GM18505 (cell line): ENCODE measurements around the gene TSHR.

Experiments
- ATAC-seq: cut with Tn5 transposase; IDR thresholded peaks from one replicate; pipeline ENCODE4 v1.9.1; 2021; ENCODE audit not compliant: unreplicated experiment
- POLR2A ChIP-seq: IDR thresholded peaks from 4 replicates; pipeline ENCODE4 v1.6.1; 2011; ENCODE audit warnings: borderline replicate concordance; ENCODE audit not compliant: insufficient read depth, insufficient read length; ENCODE audit errors: extremely low read depth

The TSHR gene

DNA sequence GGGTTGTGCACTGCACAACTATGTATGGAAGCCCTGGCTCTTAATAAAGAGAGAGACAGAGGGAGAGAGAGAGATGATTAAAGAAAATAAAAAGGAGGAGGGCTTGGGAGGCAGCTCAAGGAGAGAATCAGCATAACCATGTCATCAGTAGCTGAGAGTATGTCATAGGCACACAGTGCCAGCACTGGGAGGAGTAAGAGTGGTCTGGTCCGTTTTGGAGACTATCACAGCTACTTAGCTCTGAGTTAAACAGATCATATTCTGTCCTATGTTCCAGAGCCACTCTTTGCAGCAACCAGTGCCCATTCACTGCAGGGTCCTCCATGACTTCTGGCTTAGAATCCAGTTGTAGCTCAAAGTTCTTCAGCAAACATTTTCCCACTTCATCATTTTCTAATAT, 206.3 kb downstream of the TSHR start:
- ATAC-seq = no peak
- TF ChIP-seq POLR2A = no peak

DNA sequence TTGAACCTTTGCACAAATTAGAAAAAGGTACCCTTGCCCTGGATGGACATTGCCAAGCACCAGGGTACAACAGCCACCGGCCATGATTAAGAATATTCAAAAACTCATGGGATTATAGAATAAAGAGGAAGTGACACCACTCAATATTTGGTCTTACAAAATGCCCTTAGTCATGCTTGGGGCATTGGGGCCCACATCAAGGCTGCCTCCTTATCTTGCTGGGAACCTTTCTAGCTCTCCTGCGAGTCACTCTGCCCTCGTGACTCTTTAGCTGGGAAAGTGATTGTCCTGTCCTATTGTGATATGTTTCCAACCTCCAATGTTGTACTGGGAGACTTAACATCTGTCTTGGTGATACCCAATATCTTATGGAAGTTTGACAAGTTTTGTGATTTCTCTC, 207.5 kb downstream of the TSHR start:
- TF ChIP-seq POLR2A = no peak
- ATAC-seq = no peak

DNA sequence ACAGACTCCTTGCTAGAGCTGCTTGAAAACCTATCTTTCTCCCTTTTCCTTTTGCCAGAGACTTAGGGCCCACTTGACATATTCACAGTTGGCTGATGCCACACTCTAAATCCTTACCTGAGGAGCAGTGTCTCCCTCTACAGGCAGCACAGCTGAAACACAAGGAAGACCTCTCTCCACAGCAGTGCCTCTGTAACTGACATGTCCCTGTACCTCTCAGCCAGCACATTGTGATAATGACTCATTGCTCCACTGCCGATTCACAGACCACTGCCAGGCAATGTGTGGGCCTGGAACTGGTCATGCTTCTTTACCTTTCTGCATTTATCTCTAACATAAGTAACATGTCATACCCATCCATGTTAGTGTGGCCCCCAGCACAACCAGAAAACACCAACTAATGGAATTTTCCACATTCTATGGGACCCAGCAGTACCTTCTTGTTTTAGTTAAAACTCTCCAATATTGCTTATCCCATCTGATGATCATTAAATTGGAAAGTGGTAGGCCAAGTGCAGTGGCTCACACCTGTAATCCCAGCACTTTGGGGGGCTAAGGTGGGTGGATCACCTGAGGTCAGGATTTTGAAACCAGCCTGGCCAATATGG, 208.8 kb downstream of the TSHR start:
- ATAC-seq = peak; percentile 91
- TF ChIP-seq POLR2A = no peak

DNA sequence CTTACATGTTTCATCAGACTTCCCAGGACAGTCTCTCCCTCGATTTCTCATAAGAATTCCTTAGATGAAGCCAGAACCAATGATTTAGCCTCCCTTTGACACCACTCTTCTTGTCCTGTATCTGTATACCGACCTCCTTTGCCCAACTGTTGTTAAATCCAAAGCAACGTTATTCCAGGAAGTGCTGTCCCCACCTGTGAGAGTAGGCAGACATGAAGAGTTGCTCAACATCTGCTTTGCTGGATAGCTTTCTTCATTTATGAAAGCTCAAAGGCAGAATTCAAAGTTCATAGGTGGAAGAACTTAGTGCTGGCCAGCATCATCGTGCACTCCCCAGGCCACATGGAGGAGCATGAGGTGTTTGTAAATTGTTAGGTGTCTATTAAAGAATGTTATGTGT, 209.8 kb downstream of the TSHR start:
- ATAC-seq = no peak

DNA sequence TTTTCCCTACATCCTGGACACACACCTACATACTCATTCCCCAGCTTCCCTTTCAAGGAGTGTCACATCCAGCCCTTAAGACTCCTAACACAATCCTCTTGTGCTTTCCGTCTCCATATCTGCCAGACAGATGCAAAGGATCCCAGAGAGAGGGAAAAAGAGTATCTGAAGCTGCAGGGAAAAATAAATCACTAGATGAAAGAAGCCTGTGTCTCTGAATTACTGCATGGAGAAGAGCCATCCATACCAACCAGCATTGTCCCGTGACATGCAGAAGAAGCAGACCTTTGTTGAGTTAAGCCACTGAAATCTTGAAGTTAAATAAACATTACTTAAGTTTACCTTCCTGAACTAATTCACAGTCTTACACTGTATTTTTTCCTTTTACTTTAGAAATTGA, 210.7 kb downstream of the TSHR start:
- TF ChIP-seq POLR2A = no peak
- no peak for ATAC-seq

More for the DNA sequence above, 209.8 kb downstream of the TSHR start:
- no peak for TF ChIP-seq POLR2A

DNA sequence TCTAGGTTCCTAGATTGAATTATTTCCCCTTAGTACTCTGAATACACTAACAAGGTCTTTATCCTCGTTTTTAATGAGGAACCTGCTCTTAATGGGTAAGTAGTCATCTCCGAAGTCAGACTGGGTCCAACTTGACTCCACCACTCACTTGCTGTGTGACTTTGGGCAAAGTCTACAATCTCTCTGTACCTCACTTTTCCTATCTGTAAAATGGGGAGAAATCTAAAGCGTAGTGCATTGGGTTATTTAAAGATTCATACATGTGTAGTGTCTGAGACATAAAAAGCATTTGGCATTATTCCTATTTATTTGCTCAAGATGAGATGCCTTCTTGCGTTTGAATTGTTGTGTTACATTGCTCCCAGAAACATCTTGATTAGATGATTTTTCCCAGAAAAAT, 213.8 kb downstream of the TSHR start:
- ATAC-seq = no peak
- no peak for TF ChIP-seq POLR2A

DNA sequence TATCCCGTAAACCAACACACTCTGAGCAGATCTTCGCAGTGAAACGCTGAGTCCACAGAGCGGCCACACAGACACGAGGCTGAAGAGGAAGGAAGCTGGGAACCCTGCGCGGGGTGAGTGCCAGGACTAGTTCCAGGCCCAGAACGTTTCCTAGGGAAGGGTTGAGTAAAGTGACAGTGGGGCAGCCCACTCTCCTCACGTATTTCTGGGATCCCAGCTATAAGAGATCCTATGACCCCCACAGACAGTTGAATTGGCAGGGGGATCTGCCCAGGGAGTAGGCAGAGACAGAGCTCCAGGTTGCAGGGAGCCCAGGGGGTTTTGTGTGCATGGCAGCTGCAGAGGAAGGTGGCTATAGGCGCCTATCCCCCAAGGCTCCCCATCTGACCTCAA, 214.3 kb downstream of the TSHR start:
- ATAC-seq = peak; percentile 11
- TF ChIP-seq POLR2A = no peak

DNA sequence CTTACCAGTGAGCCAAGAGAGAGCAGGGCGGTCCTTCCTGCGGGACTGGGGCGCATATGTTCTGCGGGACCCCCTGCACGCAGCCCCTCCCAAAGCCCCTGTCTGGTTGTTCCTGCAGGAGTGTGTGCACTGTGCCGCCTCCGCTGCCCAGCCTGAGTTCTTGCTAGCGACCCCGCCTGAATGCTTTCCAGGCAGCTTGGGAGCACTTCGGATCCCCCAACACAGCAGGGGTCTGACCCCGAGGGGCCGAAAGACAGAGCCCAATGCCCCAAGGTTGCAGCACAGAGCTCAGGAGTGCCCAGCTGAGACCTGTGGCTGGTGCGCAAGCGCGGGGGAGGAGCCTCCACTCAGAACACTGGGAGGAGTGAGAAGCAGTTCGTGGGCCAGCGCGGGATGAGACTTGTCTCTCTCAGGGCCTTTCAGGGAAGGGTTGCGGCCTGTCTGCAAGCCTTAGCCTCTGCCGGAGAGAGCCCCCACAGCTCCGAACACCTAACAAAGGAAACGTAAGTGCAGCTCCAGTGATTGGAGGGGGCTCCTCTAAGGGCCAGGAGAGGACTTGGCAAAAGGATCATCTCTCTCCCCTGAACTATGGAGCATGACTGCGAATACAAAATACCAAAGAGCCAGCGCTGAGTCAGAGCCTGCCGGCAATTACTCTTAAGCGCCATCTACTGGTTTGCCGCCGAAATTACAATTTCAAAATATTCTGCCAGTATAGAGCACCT, 214.8 kb downstream of the TSHR start:
- peak; percentile 95 for ATAC-seq
- TF ChIP-seq POLR2A = peak; percentile 83

DNA sequence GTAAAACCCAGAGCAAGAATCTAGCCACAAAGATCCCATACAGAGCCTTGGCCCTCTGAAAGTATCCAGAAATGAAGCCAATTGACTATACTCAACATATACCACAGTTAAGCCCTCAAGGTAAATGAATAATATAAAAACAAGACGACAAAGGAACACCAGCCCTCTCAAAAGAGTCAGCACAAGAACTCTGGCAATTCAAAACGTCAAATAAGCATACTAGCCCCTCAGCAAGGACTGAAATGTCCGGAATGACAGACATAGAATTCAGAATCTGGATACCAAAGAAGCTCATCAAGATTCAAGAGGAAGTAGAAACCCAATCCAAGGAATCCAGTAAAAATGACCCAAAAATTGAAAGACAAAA, 215.4 kb downstream of the TSHR start:
- no peak for TF ChIP-seq POLR2A
- no peak for ATAC-seq

DNA sequence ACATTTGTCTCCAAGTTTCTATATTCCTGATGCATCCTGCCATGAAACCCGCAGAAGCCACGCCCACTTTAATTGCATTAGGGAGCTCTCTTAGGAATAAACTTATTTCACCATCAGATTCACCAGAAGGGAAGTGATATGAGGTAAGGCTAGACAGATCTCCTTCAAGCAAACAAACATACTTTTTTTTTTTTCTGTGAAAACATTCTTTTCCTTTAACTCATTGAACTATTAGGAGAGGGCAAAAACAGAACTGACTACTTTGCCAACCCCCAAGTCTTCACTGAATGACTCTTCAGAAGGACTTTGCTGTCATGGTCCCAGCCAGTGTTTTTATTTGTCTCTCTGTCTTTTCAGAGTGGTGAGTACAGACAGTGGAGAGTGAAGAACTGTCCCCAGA, 216.9 kb downstream of the TSHR start:
- no peak for ATAC-seq
- no peak for TF ChIP-seq POLR2A

DNA sequence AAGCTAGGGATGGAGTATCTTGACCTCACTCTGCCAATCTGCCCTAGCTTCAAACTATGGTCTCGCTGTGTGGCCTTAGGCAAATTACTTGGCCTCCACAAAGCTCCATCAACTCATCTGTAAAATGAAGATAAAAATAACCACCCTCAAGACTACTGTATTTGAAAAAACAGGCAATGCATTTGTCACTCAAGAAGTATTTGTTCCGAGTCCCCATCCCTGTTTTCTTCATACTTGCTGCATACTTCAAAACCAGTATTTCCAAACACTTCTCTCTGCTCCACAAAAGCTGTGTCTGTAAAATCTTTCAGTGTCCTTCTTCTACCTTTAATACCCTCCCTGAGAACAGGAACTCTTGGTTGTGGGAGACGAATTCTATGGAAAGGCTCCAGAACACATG, 217.5 kb downstream of the TSHR start:
- no peak for ATAC-seq
- no peak for TF ChIP-seq POLR2A

DNA sequence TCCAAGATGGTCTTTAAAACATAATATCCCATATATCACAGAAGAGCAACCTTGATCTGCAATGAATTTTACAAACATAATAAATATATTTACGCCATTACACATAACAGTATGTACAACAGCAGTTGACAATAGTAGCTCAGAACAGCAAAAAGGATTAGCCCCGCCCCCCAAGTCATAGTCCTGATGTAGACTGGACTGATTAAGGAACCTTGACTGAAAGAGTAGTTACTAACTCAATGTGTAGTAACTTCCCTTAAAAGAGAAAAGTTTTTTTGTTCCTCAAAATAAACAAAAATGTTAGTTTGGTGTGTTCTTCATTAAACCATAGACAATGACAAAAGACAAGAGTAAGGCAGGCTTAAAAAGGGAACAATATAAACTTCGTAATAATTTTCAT, 220.8 kb downstream of the TSHR start:
- ATAC-seq = no peak
- no peak for TF ChIP-seq POLR2A

DNA sequence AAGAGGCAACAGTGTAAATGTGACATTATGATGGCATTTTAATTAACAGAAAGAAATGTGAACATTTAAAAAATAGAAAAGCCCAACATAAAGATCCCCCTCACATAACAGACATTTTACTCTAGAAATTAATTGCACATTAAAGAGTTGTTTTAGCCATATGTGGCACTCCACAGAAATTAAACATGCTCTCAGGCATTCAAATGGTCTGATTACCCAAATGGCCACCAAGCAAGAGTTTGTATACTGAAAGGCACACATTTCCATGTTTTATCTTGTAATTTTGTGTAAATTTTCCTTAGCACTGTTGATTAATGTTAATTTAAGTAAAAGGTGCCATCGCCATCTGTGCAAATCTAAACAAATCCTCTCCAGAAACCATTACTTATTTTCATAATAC, 221.8 kb downstream of the TSHR start:
- TF ChIP-seq POLR2A = no peak

DNA sequence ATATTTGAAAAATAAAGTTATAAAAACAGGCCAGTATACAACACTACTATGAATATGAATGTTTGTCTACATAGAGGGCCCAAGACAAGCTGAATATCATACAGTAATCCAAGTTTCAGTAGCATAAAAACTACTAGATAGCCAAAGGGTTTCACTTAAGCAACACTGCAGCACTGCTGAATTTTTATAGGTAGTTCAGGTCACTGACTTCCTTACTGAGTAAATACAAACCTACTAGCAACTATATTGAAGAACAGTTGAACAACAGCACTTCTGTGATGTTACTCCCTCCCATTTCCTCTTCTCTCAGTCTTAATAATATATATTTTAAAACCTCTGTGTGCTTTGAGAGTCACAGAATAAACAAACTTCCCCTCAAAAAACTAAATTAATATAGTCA, 222.6 kb downstream of the TSHR start:
- no peak for ATAC-seq
- TF ChIP-seq POLR2A = no peak

More for the DNA sequence above, 221.8 kb downstream of the TSHR start:
- ATAC-seq = no peak
